Neural cell (in vitro differentiated cells): ENCODE measurements around the gene C4BPA. TPM values are rescaled to one million over a fixed set of nuclear protein-coding genes. Genes with fewer than 3 reads are reported as not detected.

Experiments used
- H2AFZ ChIP-seq: fragments of 200-600, 300-800 bp; sonication (generic), shearing (Covaris generic); 2 replicates; pipeline ENCODE4 v1.6.0; 2014; ENCODE audit warnings: low read depth, mild to moderate bottlenecking, antibody characterized with exemption, low read length, moderate library complexity
- H3F3A ChIP-seq: fragments of 200-600 bp; shearing (Covaris generic); 2 replicates; pipeline ENCODE4 v1.6.1; 2016; ENCODE audit warnings: mild to moderate bottlenecking, moderate library complexity, mixed read lengths, antibody characterized with exemption, low read length; ENCODE audit not compliant: insufficient read depth, poor library complexity, severe bottlenecking
- H3K27ac ChIP-seq: fragments of 200-600, 300-800 bp; sonication (generic), shearing (Covaris generic); 2 replicates; pipeline ENCODE4 v1.5.1; 2014; ENCODE audit warnings: mild to moderate bottlenecking, low read length, moderate library complexity
- H3K27me3 ChIP-seq: fragments of 300-800, 200-600 bp; sonication (generic), shearing (Covaris generic); 2 replicates; pipeline ENCODE4 v1.6.0; 2014; ENCODE audit warnings: mild to moderate bottlenecking, low read depth, low read length, moderate library complexity; ENCODE audit not compliant: insufficient read depth
- H3K36me3 ChIP-seq: fragments of 300-800, 200-600 bp; sonication (generic), shearing (Covaris generic); 2 replicates; pipeline ENCODE4 v1.5.1; 2014; ENCODE audit warnings: mild to moderate bottlenecking, antibody characterized with exemption, low read length, moderate library complexity; ENCODE audit not compliant: insufficient read depth
- H3K4me2 ChIP-seq: fragments of 300-800, 200-600 bp; sonication (generic), shearing (Covaris generic); 2 replicates; pipeline ENCODE4 v1.6.0; 2014; ENCODE audit warnings: mild to moderate bottlenecking, low read length
- H3K4me3 ChIP-seq: fragments of 300-800, 200-600 bp; sonication (generic), shearing (Covaris generic); 2 replicates; pipeline ENCODE4 v1.5.1; 2014; ENCODE audit warnings: mild to moderate bottlenecking, low read length, moderate library complexity
- H3K79me2 ChIP-seq: fragments of 200-600 bp; shearing (Covaris generic); replicated peaks from 2 replicates; pipeline ENCODE4 v1.6.0; 2014; ENCODE audit warnings: mild to moderate bottlenecking, low read length, moderate library complexity; ENCODE audit not compliant: insufficient read depth
- H3K9ac ChIP-seq: fragments of 300-800, 200-600 bp; sonication (generic), shearing (Covaris generic); 2 replicates; pipeline ENCODE4 v1.6.1; 2016; ENCODE audit warnings: mild to moderate bottlenecking, low read length, mixed read lengths
- H3K9me2 ChIP-seq: fragments of 200-600 bp; shearing (Covaris generic); 2 replicates; pipeline ENCODE4 v1.6.1; 2016; ENCODE audit warnings: mild to moderate bottlenecking, low read length, mixed read lengths; ENCODE audit not compliant: insufficient read depth
- H3K9me3 ChIP-seq: fragments of 200-600, 300-800 bp; sonication (generic), shearing (Covaris generic); 2 replicates; pipeline ENCODE4 v1.6.1; 2016; ENCODE audit warnings: mild to moderate bottlenecking, mixed run types, low read length, moderate library complexity, mixed read lengths
- H4K20me1 ChIP-seq: fragments of 200-600 bp; shearing (Covaris generic); 2 replicates; pipeline ENCODE4 v1.6.1; 2016; ENCODE audit warnings: mild to moderate bottlenecking, mixed run types; ENCODE audit not compliant: insufficient read depth
- EP300 ChIP-seq: fragments of 450-650 bp; conservative IDR thresholded peaks from 2 replicates; pipeline ENCODE4 v1.6.1; 2014; ENCODE audit warnings: antibody characterized with exemption, mild to moderate bottlenecking, moderate library complexity; ENCODE audit not compliant: poor library complexity, severe bottlenecking
- EZH2 ChIP-seq: fragments of 200-600, 300-800 bp; shearing (Covaris generic), sonication (generic); IDR thresholded peaks from 2 replicates; pipeline ENCODE4 v1.6.1; 2014; ENCODE audit warnings: antibody characterized with exemption, low read length, borderline replicate concordance, mild to moderate bottlenecking; ENCODE audit not compliant: insufficient read depth, poor library complexity, severe bottlenecking
- MXI1 ChIP-seq: fragments of 450-650 bp; conservative IDR thresholded peaks from 2 replicates; pipeline ENCODE4 v1.6.1; 2014; ENCODE audit warnings: antibody characterized with exemption, mild to moderate bottlenecking; ENCODE audit not compliant: poor library complexity, severe bottlenecking
- POLR2AphosphoS5 ChIP-seq: IDR thresholded peaks from 2 replicates; pipeline ENCODE4 v1.6.1; 2012
- RAD21 ChIP-seq: fragments of 450-650 bp; conservative IDR thresholded peaks from 2 replicates; pipeline ENCODE4 v1.6.1; 2014; ENCODE audit warnings: antibody characterized with exemption, mild to moderate bottlenecking, moderate library complexity
- SMC3 ChIP-seq: fragments of 450-650 bp; conservative IDR thresholded peaks from 2 replicates; pipeline ENCODE4 v1.6.1; 2014; ENCODE audit warnings: antibody characterized with exemption, mild to moderate bottlenecking, moderate library complexity; ENCODE audit not compliant: poor library complexity
- TAF1 ChIP-seq: IDR thresholded peaks from 2 replicates; pipeline ENCODE4 v1.6.1; 2012; ENCODE audit warnings: low read depth
- polyA plus RNA-seq: library from polyadenylated mRNA; depleted of rRNA; stranded (reverse); fragments of >200 nt; gene quantifications from 2 replicates; pipeline ENCODE4 v1.2.3, GENCODE V29; 2014
- TF ChIP-seq, protein P1 (sequence below): IDR thresholded peaks from 2 replicates; pipeline ENCODE4 v1.6.1; 2012; ENCODE audit warnings: borderline replicate concordance
- TF ChIP-seq, protein P2 (sequence below): fragments of 450-650 bp; IDR thresholded peaks from 2 replicates; pipeline ENCODE4 v1.5.1; 2014; ENCODE audit warnings: antibody characterized with exemption, mild to moderate bottlenecking, moderate library complexity; ENCODE audit not compliant: poor library complexity, severe bottlenecking

The C4BPA gene
- polyA plus RNA-seq, 1 donor from 2014 or later, result not detected

DNA sequence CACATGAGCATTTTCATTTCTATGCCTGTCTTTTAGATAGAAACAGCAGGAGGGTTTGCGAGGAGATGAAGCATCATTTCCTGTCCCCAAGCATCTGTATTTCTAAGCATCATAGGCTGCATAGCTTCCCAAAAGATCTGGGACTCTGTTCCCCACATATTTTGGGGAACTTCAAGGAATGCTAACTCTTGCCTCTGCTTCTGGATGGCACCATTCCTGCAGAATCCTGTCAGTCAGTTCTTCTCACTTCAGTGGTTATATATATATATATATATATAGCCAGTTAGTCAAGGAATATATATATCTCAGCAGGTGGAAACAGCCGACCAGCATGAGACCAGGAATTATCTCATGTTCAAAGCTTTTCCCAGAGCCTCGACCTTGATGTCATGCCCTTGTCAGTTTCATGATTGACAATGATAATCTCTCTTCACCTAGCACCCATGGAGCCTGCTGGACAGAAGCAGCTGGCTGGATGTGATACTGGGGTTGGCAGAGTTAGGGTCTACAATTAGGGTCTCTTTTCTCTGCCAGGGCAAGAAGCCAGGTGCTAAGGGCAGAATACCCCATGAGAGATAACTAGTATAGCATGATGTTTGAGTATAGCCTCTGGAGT is 48.5 kb upstream of the C4BPA start:
- Histone ChIP-seq H3K4me2 (no peak overlapping the region), H3K27ac (no peak overlapping the region), H3K4me3 (no peak overlapping the region), H3K9me3 (no peaks in the 10 kb centered on the region), H3K27me3 (no peaks in the 10 kb centered on the region), H3K79me2 (no peaks in the 10 kb centered on the region), H3F3A (no peaks in the 10 kb centered on the region), H4K20me1 (no peaks in the 10 kb centered on the region), H3K9ac (no peak overlapping the region), H3K36me3 (no peaks in the 10 kb centered on the region), H3K9me2 (no peaks in the 10 kb centered on the region), H2AFZ (no peak overlapping the region)
- TF ChIP-seq TAF1 (no peak), POLR2AphosphoS5 (no peak), EZH2 (no peak), SMC3 (no peak), MXI1 (no peak), RAD21 (no peak), EP300 (no peak)
- TF ChIP-seq, protein P1, sequence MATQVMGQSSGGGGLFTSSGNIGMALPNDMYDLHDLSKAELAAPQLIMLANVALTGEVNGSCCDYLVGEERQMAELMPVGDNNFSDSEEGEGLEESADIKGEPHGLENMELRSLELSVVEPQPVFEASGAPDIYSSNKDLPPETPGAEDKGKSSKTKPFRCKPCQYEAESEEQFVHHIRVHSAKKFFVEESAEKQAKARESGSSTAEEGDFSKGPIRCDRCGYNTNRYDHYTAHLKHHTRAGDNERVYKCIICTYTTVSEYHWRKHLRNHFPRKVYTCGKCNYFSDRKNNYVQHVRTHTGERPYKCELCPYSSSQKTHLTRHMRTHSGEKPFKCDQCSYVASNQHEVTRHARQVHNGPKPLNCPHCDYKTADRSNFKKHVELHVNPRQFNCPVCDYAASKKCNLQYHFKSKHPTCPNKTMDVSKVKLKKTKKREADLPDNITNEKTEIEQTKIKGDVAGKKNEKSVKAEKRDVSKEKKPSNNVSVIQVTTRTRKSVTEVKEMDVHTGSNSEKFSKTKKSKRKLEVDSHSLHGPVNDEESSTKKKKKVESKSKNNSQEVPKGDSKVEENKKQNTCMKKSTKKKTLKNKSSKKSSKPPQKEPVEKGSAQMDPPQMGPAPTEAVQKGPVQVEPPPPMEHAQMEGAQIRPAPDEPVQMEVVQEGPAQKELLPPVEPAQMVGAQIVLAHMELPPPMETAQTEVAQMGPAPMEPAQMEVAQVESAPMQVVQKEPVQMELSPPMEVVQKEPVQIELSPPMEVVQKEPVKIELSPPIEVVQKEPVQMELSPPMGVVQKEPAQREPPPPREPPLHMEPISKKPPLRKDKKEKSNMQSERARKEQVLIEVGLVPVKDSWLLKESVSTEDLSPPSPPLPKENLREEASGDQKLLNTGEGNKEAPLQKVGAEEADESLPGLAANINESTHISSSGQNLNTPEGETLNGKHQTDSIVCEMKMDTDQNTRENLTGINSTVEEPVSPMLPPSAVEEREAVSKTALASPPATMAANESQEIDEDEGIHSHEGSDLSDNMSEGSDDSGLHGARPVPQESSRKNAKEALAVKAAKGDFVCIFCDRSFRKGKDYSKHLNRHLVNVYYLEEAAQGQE, result no peak
- TF ChIP-seq, protein P2, sequence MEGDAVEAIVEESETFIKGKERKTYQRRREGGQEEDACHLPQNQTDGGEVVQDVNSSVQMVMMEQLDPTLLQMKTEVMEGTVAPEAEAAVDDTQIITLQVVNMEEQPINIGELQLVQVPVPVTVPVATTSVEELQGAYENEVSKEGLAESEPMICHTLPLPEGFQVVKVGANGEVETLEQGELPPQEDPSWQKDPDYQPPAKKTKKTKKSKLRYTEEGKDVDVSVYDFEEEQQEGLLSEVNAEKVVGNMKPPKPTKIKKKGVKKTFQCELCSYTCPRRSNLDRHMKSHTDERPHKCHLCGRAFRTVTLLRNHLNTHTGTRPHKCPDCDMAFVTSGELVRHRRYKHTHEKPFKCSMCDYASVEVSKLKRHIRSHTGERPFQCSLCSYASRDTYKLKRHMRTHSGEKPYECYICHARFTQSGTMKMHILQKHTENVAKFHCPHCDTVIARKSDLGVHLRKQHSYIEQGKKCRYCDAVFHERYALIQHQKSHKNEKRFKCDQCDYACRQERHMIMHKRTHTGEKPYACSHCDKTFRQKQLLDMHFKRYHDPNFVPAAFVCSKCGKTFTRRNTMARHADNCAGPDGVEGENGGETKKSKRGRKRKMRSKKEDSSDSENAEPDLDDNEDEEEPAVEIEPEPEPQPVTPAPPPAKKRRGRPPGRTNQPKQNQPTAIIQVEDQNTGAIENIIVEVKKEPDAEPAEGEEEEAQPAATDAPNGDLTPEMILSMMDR, result no peak

DNA sequence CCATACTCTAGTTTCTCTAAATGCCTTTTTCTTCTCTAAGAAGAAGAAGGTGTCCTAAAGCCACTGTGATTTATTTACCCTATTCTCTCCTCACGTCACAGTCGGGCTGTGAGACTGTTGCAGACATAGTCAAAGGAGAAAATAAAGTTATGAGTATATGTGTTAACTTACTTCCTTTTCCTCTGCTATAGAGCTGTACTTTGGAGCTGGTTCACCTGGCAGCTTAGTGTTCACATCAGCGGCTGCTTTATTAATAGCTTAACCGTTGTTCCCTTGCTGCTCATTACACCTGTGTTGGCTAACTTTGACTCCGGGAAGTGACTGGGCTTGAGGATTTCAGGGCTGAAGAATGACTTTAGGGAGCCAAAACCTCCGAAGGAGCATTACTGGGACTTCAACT is 47.4 kb upstream of the C4BPA start:
- no peak overlapping the region for H2AFZ ChIP-seq
- no peak overlapping the region for H3K27ac ChIP-seq
- H3K9me2 ChIP-seq, result no peaks in the 10 kb centered on the region
- H4K20me1 ChIP-seq, result no peaks in the 10 kb centered on the region
- H3K9me3 ChIP-seq, result no peaks in the 10 kb centered on the region
- H3K27me3 ChIP-seq, result no peaks in the 10 kb centered on the region
- no peaks in the 10 kb centered on the region for H3F3A ChIP-seq
- H3K79me2 ChIP-seq, result no peaks in the 10 kb centered on the region
- H3K4me3 ChIP-seq, result no peak overlapping the region
- H3K36me3 ChIP-seq, result no peaks in the 10 kb centered on the region
- no peak overlapping the region for H3K9ac ChIP-seq
- H3K4me2 ChIP-seq, result no peak overlapping the region
- TF ChIP-seq TAF1, result no peak
- TF ChIP-seq SMC3, result no peak
- TF ChIP-seq MXI1, result no peak
- no peak for TF ChIP-seq POLR2AphosphoS5
- no peak for TF ChIP-seq EP300

DNA sequence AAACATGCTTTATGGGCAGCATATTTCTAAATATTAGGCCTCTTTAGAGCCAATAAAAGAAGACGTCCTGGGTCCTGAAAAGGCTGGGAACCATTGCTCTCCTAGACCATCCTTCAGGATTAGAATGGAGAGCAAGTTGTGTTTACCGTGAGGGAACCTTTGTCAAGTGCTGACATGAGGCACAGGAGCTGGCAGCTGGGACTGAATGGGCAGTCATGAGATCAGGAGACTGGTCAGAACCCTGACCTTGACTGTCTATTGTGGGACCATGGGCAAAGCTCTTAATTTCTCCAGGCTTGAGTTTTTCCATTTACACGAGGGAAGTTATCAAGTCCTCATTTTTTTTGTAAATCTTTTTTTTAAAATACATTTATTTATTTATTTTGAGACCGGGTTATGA is 45.8 kb upstream of the C4BPA start:
- Histone ChIP-seq H2AFZ (no peak overlapping the region), H3K79me2 (no peaks in the 10 kb centered on the region), H3K9me2 (no peaks in the 10 kb centered on the region), H3K27ac (no peak overlapping the region), H3K36me3 (no peaks in the 10 kb centered on the region), H3F3A (no peaks in the 10 kb centered on the region), H3K27me3 (no peaks in the 10 kb centered on the region), H3K9me3 (no peaks in the 10 kb centered on the region), H4K20me1 (no peaks in the 10 kb centered on the region), H3K9ac (no peak overlapping the region), H3K4me2 (no peak overlapping the region), H3K4me3 (no peak overlapping the region)
- TF ChIP-seq MXI1 (no peak), SMC3 (no peak), RAD21 (no peak), POLR2AphosphoS5 (no peak), TAF1 (no peak), EZH2 (no peak), EP300 (no peak)
- TF ChIP-seq, protein P2, result no peak
- TF ChIP-seq, protein P1, result no peak
